Activated T-helper 1 cell treated with anti-CD3 and anti-CD28 coated beads, Interleukin-12 subunit alpha, Interleukin-12 subunit beta, Interleukin-2, Interleukin-4 antibody, amounts not matched to agents 30 ng/mL and 10 ng/mL and 1 ng/mL, durations not matched to agents 14 hours and 24 hours and 36 hours (primary cell): ENCODE data around the gene CEP164. TPM values are rescaled to one million over a fixed set of nuclear protein-coding genes. Genes with fewer than 3 reads are reported as not detected.
"Not testable (repeated sequence)": the region's sequence is repeated elsewhere in the genome, so short reads cannot be mapped to it uniquely, and the experiment has no call there.

Experiments used
- DNase-seq: peaks from one replicate; pipeline ENCODE4 v3.0.0; 2021; ENCODE audit warnings: low spot score
- H3K27ac Mint-ChIP-seq: one replicate; pipeline ENCODE4 v1.8.0; 2021; ENCODE audit warnings: mild to moderate bottlenecking, mixed read lengths
- H3K27me3 Mint-ChIP-seq: one replicate; pipeline ENCODE4 v1.8.0; 2022; ENCODE audit warnings: mild to moderate bottlenecking, moderate library complexity, mixed read lengths; ENCODE audit not compliant: insufficient read depth
- H3K36me3 Mint-ChIP-seq: one replicate; pipeline ENCODE4 v1.8.0; 2021; ENCODE audit warnings: low read depth, mixed read lengths
- H3K4me1 Mint-ChIP-seq: one replicate; pipeline ENCODE4 v1.8.0; 2021; ENCODE audit warnings: low read depth, mixed read lengths
- H3K4me3 Mint-ChIP-seq: one replicate; pipeline ENCODE4 v1.8.0; 2021; ENCODE audit warnings: mild to moderate bottlenecking, moderate library complexity, mixed read lengths
- H3K9me3 Mint-ChIP-seq: one replicate; pipeline ENCODE4 v1.8.0; 2021; ENCODE audit warnings: mixed read lengths
- intact Hi-C: fragments of 100-400 bp; cut with micrococcal nuclease; formaldehyde crosslinking; loops from one replicate; pipeline ENCODE4 v1.15.1; 2024
- total RNA-seq: library from RNA; stranded (reverse); gene quantifications from 2 replicates; pipeline ENCODE4 v1.2.3, GENCODE V29; 2022

Gene CEP164
- total RNA-seq, 1 donor from 2014 or later: 37.2 TPM

GRCh38 chr11:117395476-117395875 is 67.8 kb downstream of the CEP164 start:
- H3K27ac Mint-ChIP-seq: no peak overlapping the region

GRCh38 chr11:117396970-117397369 is 69.3 kb downstream of the CEP164 start:
- DNase-seq: no peak
- Mint-ChIP-seq H3K4me3 (no peak overlapping the region), H3K27me3 (no peaks in the 10 kb centered on the region), H3K36me3 (peaks cover 44% of the 10 kb centered on the region), H3K4me1 (peaks cover 7% of the 10 kb centered on the region), H3K27ac (no peak overlapping the region), H3K9me3 (no peaks in the 10 kb centered on the region)
- intact Hi-C loops: no loop called here

More at GRCh38 chr11:117395476-117395875, 67.8 kb downstream of the CEP164 start:
- Mint-ChIP-seq H3K27me3 (no peaks in the 10 kb centered on the region), H3K9me3 (no peaks in the 10 kb centered on the region), H3K4me1 (peaks cover under 1% of the 10 kb centered on the region), H3K36me3 (peaks cover 45% of the 10 kb centered on the region), H3K4me3 (no peak overlapping the region)
- DNase-seq: no peak
- intact Hi-C loops: no loop called here

- H3K4me3 Mint-ChIP-seq, H3K4me1 Mint-ChIP-seq, DNase-seq, intact Hi-C loops, H3K27ac Mint-ChIP-seq, H3K9me3 Mint-ChIP-seq, H3K27me3 Mint-ChIP-seq: not testable (repeated sequence)
- peaks cover 52% of the 10 kb centered on the region for H3K36me3 Mint-ChIP-seq
These were observed 71.0 kb downstream of the CEP164 start for GRCh38 chr11:117398618-117399017.

GRCh38 chr11:117399100-117399840 is 71.6 kb downstream of the CEP164 start:
- H3K4me3 Mint-ChIP-seq, intact Hi-C loops, DNase-seq, H3K27me3 Mint-ChIP-seq, H3K9me3 Mint-ChIP-seq, H3K27ac Mint-ChIP-seq, H3K4me1 Mint-ChIP-seq: not testable (repeated sequence)
- H3K36me3 Mint-ChIP-seq: peaks cover 54% of the 10 kb centered on the region

GRCh38 chr11:117405898-117406297 is 78.2 kb downstream of the CEP164 start:
- H3K4me1 Mint-ChIP-seq, intact Hi-C loops, H3K27me3 Mint-ChIP-seq, H3K4me3 Mint-ChIP-seq, H3K27ac Mint-ChIP-seq, DNase-seq: not testable (repeated sequence)
- Mint-ChIP-seq H3K9me3 (peaks cover 14% of the 10 kb centered on the region), H3K36me3 (peaks cover 41% of the 10 kb centered on the region)

- Mint-ChIP-seq H3K27me3 (no peaks in the 10 kb centered on the region), H3K27ac (no peak overlapping the region), H3K36me3 (peaks cover 39% of the 10 kb centered on the region), H3K4me3 (no peak overlapping the region), H3K4me1 (no peaks in the 10 kb centered on the region), H3K9me3 (peaks cover 14% of the 10 kb centered on the region)
- DNase-seq: no peak
- intact Hi-C loops: no loop called here
These were observed 79.4 kb downstream of the CEP164 start for GRCh38 chr11:117407016-117407415.

GRCh38 chr11:117408356-117408755 is 80.7 kb downstream of the CEP164 start:
- Mint-ChIP-seq H3K27me3 (no peaks in the 10 kb centered on the region), H3K4me3 (no peak overlapping the region), H3K9me3 (peaks cover 14% of the 10 kb centered on the region), H3K27ac (no peak overlapping the region), H3K4me1 (no peaks in the 10 kb centered on the region), H3K36me3 (peaks cover 30% of the 10 kb centered on the region)
- DNase-seq: no peak
- intact Hi-C loops: no loop called here

- DNase-seq: no peak
- Mint-ChIP-seq H3K27me3 (no peaks in the 10 kb centered on the region), H3K4me3 (no peak overlapping the region)
These were observed 81.9 kb downstream of the CEP164 start for GRCh38 chr11:117409511-117409910.

GRCh38 chr11:117410238-117410637 is 82.6 kb downstream of the CEP164 start:
- no peaks in the 10 kb centered on the region for H3K27me3 Mint-ChIP-seq
- H3K36me3 Mint-ChIP-seq: peaks cover 21% of the 10 kb centered on the region
- no peak overlapping the region for H3K4me3 Mint-ChIP-seq
- no peaks in the 10 kb centered on the region for H3K4me1 Mint-ChIP-seq
- intact Hi-C loops: no loop called here
- no peak overlapping the region for H3K27ac Mint-ChIP-seq
- DNase-seq: no peak
- peaks cover 13% of the 10 kb centered on the region for H3K9me3 Mint-ChIP-seq

More at GRCh38 chr11:117409511-117409910, 81.9 kb downstream of the CEP164 start:
- H3K4me1 Mint-ChIP-seq: no peaks in the 10 kb centered on the region
- peaks cover 22% of the 10 kb centered on the region for H3K36me3 Mint-ChIP-seq
- H3K27ac Mint-ChIP-seq: no peak overlapping the region
- intact Hi-C loops: no loop called here
- H3K9me3 Mint-ChIP-seq: peaks cover 14% of the 10 kb centered on the region

GRCh38 chr11:117410861-117411710 is 83.4 kb downstream of the CEP164 start:
- no peak for DNase-seq
- Mint-ChIP-seq H3K9me3 (peaks cover 4% of the 10 kb centered on the region), H3K27me3 (no peaks in the 10 kb centered on the region), H3K4me3 (no peak overlapping the region), H3K27ac (no peak overlapping the region), H3K36me3 (peaks cover 13% of the 10 kb centered on the region), H3K4me1 (no peaks in the 10 kb centered on the region)
- intact Hi-C loops: no loop called here

- intact Hi-C loops: no loop called here
- H3K4me1 Mint-ChIP-seq: no peaks in the 10 kb centered on the region
- no peak overlapping the region for H3K4me3 Mint-ChIP-seq
- no peak for DNase-seq
- H3K27ac Mint-ChIP-seq: no peak overlapping the region
- H3K9me3 Mint-ChIP-seq: no peaks in the 10 kb centered on the region
- peaks cover 13% of the 10 kb centered on the region for H3K36me3 Mint-ChIP-seq
- no peaks in the 10 kb centered on the region for H3K27me3 Mint-ChIP-seq
These were observed 84.1 kb downstream of the CEP164 start for GRCh38 chr11:117411736-117412135.

GRCh38 chr11:117412176-117412575 is 84.5 kb downstream of the CEP164 start:
- H3K36me3 Mint-ChIP-seq: peaks cover 13% of the 10 kb centered on the region
- no peaks in the 10 kb centered on the region for H3K9me3 Mint-ChIP-seq
- no peak for DNase-seq
- H3K4me3 Mint-ChIP-seq: no peak overlapping the region
- no peaks in the 10 kb centered on the region for H3K27me3 Mint-ChIP-seq
- H3K4me1 Mint-ChIP-seq: no peaks in the 10 kb centered on the region
- H3K27ac Mint-ChIP-seq: no peak overlapping the region
- intact Hi-C loops: no loop called here

GRCh38 chr11:117412653-117413275 is 85.1 kb downstream of the CEP164 start:
- no peak overlapping the region for H3K4me3 Mint-ChIP-seq
- H3K4me1 Mint-ChIP-seq: no peaks in the 10 kb centered on the region
- intact Hi-C loops: no loop called here
- no peaks in the 10 kb centered on the region for H3K9me3 Mint-ChIP-seq
- no peak overlapping the region for H3K27ac Mint-ChIP-seq
- H3K27me3 Mint-ChIP-seq: no peaks in the 10 kb centered on the region
- DNase-seq: no peak
- peaks cover 11% of the 10 kb centered on the region for H3K36me3 Mint-ChIP-seq
